KMS-11 (cell line): Measurements from ENCODE around the gene CHPF2.

Source experiments
- H2AFZ ChIP-seq: fragments of 200-600 bp; sonication (generic); 2 replicates; pipeline ENCODE4 v1.6.1; 2016; ENCODE audit warnings: antibody characterized with exemption, mixed run types, low read depth
- H3K27ac ChIP-seq: fragments of 200-600 bp; sonication (generic); 2 replicates; pipeline ENCODE4 v1.6.1; 2016; ENCODE audit warnings: mild to moderate bottlenecking, mixed run types
- H3K27me3 ChIP-seq: fragments of 200-600 bp; sonication (generic); 2 replicates; pipeline ENCODE4 v1.6.1; 2017; ENCODE audit warnings: mild to moderate bottlenecking, low read depth, mixed run types, moderate library complexity; ENCODE audit not compliant: insufficient read depth
- H3K36me3 ChIP-seq: fragments of 200-600 bp; sonication (generic); 2 replicates; pipeline ENCODE4 v1.6.1; 2017; ENCODE audit warnings: mild to moderate bottlenecking, mixed run types; ENCODE audit not compliant: insufficient read depth
- H3K4me1 ChIP-seq: fragments of 200-600 bp; sonication (generic); 2 replicates; pipeline ENCODE4 v1.6.1; 2016; ENCODE audit warnings: mild to moderate bottlenecking, low read depth, mixed run types; ENCODE audit not compliant: poor library complexity, severe bottlenecking
- H3K4me2 ChIP-seq: fragments of 200-600 bp; sonication (generic); 2 replicates; pipeline ENCODE4 v1.7.0; 2016; ENCODE audit warnings: mild to moderate bottlenecking, mixed run types
- H3K4me3 ChIP-seq: fragments of 200-600 bp; sonication (generic); IDR thresholded peaks from 2 replicates; pipeline ENCODE4 v1.6.1; 2017; ENCODE audit warnings: low read depth, low read length, mixed read lengths; ENCODE audit not compliant: insufficient read depth
- H3K79me2 ChIP-seq: fragments of 200-600 bp; sonication (generic); 2 replicates; pipeline ENCODE4 v1.6.1; 2016; ENCODE audit warnings: low read depth, mixed run types; ENCODE audit not compliant: insufficient read depth
- H3K9ac ChIP-seq: fragments of 200-600 bp; sonication (generic); 2 replicates; pipeline ENCODE4 v1.6.1; 2016; ENCODE audit warnings: mild to moderate bottlenecking, mixed run types
- H4K20me1 ChIP-seq: fragments of 200-600 bp; sonication (generic); 2 replicates; pipeline ENCODE4 v1.6.1; 2016; ENCODE audit warnings: mild to moderate bottlenecking, mixed run types; ENCODE audit not compliant: insufficient read depth
- TF ChIP-seq, protein P1 (sequence below): fragments of 200-600 bp; sonication (generic); conservative IDR thresholded peaks from 2 replicates; pipeline ENCODE4 v1.6.1; 2017; ENCODE audit warnings: low read depth, mild to moderate bottlenecking, antibody characterized with exemption, low read length, moderate library complexity, mixed read lengths

Gene CHPF2

DNA sequence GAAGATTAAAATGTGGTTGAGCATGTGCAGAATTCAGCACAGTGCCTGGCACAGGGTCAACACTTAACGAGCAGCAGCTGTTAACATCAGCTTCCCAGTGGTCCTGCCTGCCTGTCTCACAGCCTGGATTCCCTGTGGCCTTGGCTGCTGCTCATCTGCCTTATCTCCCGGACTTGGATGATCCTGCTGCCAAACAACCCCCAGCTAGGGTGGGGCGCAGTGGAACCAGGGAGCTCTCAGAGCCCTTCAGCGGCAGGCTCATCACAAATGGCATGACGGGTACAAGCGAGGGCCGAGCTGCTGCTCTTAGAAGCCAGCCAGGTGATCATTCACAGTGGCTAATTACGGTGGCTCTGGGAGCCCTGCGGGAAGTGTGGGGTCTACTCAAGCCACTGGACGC is 29.2 kb downstream of the CHPF2 start:
- Histone ChIP-seq H4K20me1 (no peaks in the 10 kb centered on the region), H3K36me3 (no peaks in the 10 kb centered on the region), H3K79me2 (no peaks in the 10 kb centered on the region), H3K4me2 (no peak overlapping the region), H3K27me3 (peaks cover 62% of the 10 kb centered on the region), H3K9ac (no peak overlapping the region), H3K27ac (no peak overlapping the region), H3K4me3 (no peak overlapping the region), H3K4me1 (no peaks in the 10 kb centered on the region), H2AFZ (no peak overlapping the region)
- TF ChIP-seq, protein P1, sequence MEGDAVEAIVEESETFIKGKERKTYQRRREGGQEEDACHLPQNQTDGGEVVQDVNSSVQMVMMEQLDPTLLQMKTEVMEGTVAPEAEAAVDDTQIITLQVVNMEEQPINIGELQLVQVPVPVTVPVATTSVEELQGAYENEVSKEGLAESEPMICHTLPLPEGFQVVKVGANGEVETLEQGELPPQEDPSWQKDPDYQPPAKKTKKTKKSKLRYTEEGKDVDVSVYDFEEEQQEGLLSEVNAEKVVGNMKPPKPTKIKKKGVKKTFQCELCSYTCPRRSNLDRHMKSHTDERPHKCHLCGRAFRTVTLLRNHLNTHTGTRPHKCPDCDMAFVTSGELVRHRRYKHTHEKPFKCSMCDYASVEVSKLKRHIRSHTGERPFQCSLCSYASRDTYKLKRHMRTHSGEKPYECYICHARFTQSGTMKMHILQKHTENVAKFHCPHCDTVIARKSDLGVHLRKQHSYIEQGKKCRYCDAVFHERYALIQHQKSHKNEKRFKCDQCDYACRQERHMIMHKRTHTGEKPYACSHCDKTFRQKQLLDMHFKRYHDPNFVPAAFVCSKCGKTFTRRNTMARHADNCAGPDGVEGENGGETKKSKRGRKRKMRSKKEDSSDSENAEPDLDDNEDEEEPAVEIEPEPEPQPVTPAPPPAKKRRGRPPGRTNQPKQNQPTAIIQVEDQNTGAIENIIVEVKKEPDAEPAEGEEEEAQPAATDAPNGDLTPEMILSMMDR: no peak

DNA sequence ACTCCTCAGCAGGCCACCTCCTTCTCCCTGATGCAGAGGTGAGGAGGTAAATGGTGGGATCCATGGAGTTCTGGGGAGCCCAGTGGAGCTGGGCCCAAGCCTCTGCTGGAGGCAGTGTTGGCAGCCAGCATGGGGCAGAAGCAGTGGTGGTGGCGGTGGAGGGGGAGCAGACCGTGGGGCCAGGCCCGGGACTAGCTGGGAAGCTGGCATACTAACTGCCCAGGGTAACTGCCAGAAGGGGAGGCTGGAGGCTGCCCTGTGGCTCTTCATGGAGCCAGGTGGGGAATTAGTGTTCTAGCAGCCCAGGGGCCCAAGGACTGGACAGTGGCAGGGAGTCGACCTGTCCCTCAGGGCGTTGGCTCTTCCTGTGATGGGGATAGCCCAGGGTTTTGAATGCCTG is 32.3 kb downstream of the CHPF2 start:
- H3K9ac ChIP-seq: no peak overlapping the region
- H3K4me3 ChIP-seq: no peak overlapping the region
- H4K20me1 ChIP-seq: no peaks in the 10 kb centered on the region
- no peaks in the 10 kb centered on the region for H3K79me2 ChIP-seq
- no peak overlapping the region for H2AFZ ChIP-seq
- no peak overlapping the region for H3K27ac ChIP-seq
- no peaks in the 10 kb centered on the region for H3K36me3 ChIP-seq
- peaks cover 31% of the 10 kb centered on the region; the same call in 1 of the 2 replicates for H3K27me3 ChIP-seq
- TF ChIP-seq, protein P1: no peak
- no peak overlapping the region for H3K4me2 ChIP-seq
- H3K4me1 ChIP-seq: no peaks in the 10 kb centered on the region

DNA sequence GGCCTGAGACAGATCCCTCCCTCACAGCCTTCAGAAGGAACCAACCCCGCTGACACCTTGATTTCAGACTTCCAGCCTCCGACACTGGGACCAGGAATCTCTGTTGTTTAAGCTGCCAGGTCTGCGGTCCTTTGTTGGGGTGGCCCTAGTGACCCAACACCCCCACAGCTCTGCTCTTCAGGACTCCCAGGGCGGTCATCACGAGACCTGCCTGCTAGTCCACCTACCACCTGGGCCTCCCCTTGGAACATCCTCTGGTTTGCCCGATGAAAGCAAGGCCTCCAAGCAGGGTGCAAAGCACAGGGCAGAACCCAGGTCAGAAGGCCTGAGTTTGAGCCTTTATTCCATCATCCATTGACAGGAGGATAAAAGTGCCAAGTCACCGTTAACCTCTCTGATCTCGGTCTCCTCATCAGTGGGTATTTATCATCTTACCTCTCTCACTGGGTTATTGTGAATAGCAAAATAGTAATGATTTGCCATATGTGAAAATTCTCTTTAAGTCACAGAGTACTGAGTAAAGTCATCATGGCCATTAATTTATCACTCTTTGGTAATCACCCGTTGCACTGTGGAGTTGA is 33.2 kb downstream of the CHPF2 start:
- Histone ChIP-seq H3K79me2 (no peaks in the 10 kb centered on the region), H3K4me2 (no peak overlapping the region), H3K27me3 (peaks cover 22% of the 10 kb centered on the region; the same call in 1 of the 2 replicates), H2AFZ (no peak overlapping the region), H3K4me1 (no peaks in the 10 kb centered on the region), H3K4me3 (no peak overlapping the region), H3K36me3 (no peaks in the 10 kb centered on the region), H4K20me1 (no peaks in the 10 kb centered on the region), H3K27ac (no peak overlapping the region), H3K9ac (no peak overlapping the region)
- TF ChIP-seq, protein P1: no peak

DNA sequence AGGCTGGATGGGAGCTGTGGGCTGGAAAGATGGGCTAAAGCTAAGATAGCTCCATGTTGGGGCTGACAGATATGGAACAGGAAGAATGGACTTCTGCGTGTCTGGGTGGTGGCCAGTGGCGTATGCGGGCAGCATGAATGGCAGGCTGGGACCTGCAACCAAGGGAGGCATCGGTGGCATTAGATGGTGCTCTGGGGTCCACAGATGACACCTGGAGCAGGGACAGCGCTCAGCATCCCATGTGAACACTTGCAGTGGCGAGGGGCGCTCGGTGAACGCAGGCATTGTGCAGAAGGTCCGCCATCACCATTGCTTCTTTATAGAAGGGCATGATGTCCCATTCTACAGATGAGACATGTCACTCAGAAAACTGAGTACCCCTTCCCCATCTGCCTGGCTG is 37.2 kb downstream of the CHPF2 start:
- Histone ChIP-seq H3K27me3 (no peaks in the 10 kb centered on the region), H3K79me2 (no peaks in the 10 kb centered on the region), H3K27ac (no peak overlapping the region), H4K20me1 (no peaks in the 10 kb centered on the region), H3K9ac (no peak overlapping the region), H3K4me3 (no peak overlapping the region), H3K4me2 (no peak overlapping the region), H2AFZ (no peak overlapping the region), H3K36me3 (no peaks in the 10 kb centered on the region), H3K4me1 (no peaks in the 10 kb centered on the region)
- TF ChIP-seq, protein P1: no peak
